WERI-Rb-1 (cell line): ENCODE data around the gene SMYD3.
"Not testable (repeated sequence)": the region's sequence is repeated elsewhere in the genome, so short reads cannot be mapped to it uniquely, and the experiment has no call there.

Experiments
- DNase-seq: peaks from one replicate; pipeline ENCODE4 v3.0.0-alpha.2; 2020
- H3K27ac ChIP-seq: fragments of 250-450 bp; sonication (Bioruptor Pico); 2 replicates; pipeline ENCODE4 v1.5.1; 2020; ENCODE audit warnings: mild to moderate bottlenecking, moderate library complexity
- H3K27me3 ChIP-seq: fragments of 250-450 bp; sonication (Bioruptor Pico); 2 replicates; pipeline ENCODE4 v1.5.1; 2021; ENCODE audit warnings: mild to moderate bottlenecking, low read depth, moderate library complexity; ENCODE audit not compliant: insufficient read depth, severe bottlenecking
- H3K36me3 ChIP-seq: fragments of 250-450 bp; sonication (Bioruptor Pico); 2 replicates; pipeline ENCODE4 v1.5.1; 2020; ENCODE audit warnings: mild to moderate bottlenecking, moderate library complexity
- H3K4me3 ChIP-seq: 2 replicates; pipeline ENCODE4 v1.5.1; 2011; ENCODE audit warnings: low read depth, mild to moderate bottlenecking, control low read depth, low read length
- H3K9me3 ChIP-seq: fragments of 250-450 bp; sonication (Bioruptor Pico); 2 replicates; pipeline ENCODE4 v1.5.1; 2021; ENCODE audit warnings: mild to moderate bottlenecking, moderate library complexity; ENCODE audit not compliant: severe bottlenecking
- TF ChIP-seq, protein P1 (sequence below): IDR thresholded peaks from 2 replicates; pipeline ENCODE4 v1.5.1; 2011; ENCODE audit warnings: low read depth, mild to moderate bottlenecking, control low read depth, inconsistent platforms, low read length

The SMYD3 gene

DNA sequence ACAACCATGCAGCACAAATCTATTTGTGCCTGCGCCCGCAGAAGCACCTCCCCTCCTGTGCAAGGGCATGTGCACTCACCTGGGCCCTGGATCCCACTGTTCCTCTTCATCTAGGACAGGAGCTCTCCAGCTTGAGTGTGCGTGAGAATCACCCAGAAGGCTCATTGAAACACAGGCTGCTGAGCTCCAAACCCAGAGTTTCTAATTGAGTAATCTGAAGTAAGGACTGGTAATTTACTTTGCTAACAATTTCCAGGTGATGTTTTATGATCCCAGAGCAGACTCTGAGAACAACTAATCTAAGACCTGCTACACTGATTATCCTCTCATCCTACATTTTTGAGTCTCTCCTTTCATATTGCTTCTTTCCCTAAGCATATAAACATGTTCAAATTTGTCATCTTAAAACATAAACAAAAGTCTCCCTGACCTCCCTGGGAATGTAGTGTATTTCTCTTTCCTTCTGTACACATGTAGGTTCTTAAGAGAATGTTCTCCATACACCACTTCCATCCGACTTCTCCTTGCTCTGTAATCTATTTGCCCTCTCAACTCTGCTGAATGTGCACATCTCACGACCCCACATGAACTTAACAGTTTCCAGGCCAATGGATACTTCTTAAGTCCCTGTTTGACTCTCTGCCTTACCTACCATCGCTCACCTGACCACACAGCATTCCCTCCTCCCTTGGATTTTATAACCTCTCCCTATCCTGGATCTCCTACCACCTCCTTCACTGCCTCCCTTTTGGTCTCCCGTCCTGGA, 522.5 kb downstream of the SMYD3 start:
- Histone ChIP-seq H3K27me3 (no peaks in the 10 kb centered on the region), H3K9me3 (no peaks in the 10 kb centered on the region), H3K4me3 (no peak overlapping the region), H3K36me3 (no peaks in the 10 kb centered on the region), H3K27ac (no peak overlapping the region)
- TF ChIP-seq, protein P1, sequence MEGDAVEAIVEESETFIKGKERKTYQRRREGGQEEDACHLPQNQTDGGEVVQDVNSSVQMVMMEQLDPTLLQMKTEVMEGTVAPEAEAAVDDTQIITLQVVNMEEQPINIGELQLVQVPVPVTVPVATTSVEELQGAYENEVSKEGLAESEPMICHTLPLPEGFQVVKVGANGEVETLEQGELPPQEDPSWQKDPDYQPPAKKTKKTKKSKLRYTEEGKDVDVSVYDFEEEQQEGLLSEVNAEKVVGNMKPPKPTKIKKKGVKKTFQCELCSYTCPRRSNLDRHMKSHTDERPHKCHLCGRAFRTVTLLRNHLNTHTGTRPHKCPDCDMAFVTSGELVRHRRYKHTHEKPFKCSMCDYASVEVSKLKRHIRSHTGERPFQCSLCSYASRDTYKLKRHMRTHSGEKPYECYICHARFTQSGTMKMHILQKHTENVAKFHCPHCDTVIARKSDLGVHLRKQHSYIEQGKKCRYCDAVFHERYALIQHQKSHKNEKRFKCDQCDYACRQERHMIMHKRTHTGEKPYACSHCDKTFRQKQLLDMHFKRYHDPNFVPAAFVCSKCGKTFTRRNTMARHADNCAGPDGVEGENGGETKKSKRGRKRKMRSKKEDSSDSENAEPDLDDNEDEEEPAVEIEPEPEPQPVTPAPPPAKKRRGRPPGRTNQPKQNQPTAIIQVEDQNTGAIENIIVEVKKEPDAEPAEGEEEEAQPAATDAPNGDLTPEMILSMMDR: no peak
- no peak for DNase-seq

DNA sequence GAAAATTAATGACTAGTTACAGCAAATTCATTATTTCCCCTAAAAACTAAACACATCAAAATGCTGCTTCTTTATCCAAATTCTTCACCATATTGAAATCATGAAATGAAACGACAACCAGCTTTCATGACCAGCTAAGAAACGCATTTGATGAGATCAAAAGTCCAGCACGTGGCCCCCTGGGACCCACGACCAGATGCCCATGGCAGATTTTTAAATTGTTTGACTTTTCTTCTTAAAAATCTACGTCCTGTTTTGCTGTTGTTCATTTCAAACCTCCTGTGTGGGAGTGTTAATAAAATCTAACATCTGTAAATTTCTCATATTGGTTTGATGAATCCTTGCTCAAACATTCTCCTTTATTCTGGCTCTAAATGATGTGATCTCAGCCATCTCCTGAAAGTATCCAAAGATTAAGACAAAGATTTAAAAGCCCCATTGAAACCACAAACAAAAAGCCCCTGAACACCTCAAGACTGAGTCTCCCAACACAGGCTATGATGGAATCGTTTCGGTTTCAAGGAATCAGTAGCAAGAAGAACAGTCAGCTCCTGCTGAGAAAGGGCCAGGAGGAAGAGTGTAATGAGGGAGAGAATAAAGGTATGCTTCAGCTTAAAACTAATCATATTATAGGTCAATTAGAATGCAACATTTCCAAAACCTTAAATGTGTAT, 523.6 kb downstream of the SMYD3 start:
- Histone ChIP-seq H3K27me3 (no peaks in the 10 kb centered on the region), H3K4me3 (no peak overlapping the region), H3K9me3 (no peaks in the 10 kb centered on the region), H3K27ac (no peak overlapping the region), H3K36me3 (no peaks in the 10 kb centered on the region)
- TF ChIP-seq, protein P1: no peak
- no peak for DNase-seq

DNA sequence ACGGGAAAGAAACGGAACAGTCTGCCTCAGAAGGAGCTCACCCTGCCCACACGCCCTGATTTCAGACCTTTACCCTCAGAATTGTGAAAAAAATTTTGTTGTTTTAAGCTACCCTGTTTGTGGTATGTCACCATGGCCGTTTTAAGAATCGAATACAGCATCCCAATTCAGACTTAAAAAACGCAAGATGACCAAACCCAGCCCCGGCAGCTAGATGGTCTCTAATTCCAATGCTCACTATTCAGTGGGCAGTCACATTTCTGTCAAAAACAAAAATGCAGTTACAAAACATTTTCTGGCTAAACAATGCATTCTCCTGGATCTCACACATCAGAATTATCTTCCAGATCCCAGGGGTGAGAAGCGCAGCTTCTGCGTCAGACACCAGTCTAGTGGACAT, 527.5 kb downstream of the SMYD3 start:
- Histone ChIP-seq H3K27me3 (no peaks in the 10 kb centered on the region), H3K4me3 (no peak overlapping the region), H3K27ac (no peak overlapping the region), H3K36me3 (no peaks in the 10 kb centered on the region), H3K9me3 (no peaks in the 10 kb centered on the region)
- TF ChIP-seq, protein P1: no peak
- DNase-seq: no peak

DNA sequence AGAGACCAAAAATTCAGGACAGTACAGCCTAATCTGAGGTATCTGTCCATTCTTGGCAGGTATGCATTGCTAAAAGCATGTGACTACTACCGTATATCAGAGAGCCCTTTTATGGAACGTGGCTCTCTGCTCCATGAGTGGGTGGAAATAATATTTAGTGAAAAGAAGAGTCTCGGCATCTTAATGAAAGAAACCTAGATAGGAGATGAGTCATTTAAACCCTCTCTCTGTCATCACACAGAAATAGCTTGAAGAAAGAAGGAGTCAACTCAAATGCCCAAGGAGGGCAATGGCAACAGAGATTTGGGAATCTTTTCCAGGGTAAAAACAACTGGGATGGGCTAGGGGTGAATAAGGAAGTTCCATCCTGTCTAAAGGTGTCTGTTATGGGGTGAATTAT, 528.2 kb downstream of the SMYD3 start:
- Histone ChIP-seq H3K27me3 (no peaks in the 10 kb centered on the region), H3K9me3 (no peaks in the 10 kb centered on the region), H3K36me3 (no peaks in the 10 kb centered on the region), H3K4me3 (no peak overlapping the region), H3K27ac (no peak overlapping the region)
- no peak for DNase-seq
- TF ChIP-seq, protein P1: no peak

DNA sequence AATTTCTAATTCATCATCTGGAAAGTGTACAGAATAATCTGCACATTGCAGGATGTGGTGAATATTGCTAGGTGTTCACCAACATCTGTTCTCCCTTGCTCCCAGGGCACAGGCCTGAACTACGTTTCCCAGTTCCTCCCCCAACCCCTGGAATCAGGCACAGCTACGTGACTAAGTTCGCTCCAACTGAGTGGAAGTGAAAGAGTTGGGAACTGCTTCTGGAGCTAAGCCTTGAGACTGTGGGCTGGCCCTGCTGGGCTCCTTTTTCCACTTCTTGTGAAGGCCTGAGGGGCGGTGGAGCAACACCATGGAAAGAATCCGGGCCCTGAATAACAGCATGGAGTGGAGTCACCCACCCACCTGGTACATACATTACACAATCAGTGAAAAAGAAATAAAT, 534.6 kb downstream of the SMYD3 start:
- H3K27me3 ChIP-seq: no peaks in the 10 kb centered on the region
- no peaks in the 10 kb centered on the region for H3K9me3 ChIP-seq
- no peak overlapping the region for H3K4me3 ChIP-seq
- TF ChIP-seq, protein P1: no peak
- H3K36me3 ChIP-seq: no peaks in the 10 kb centered on the region
- H3K27ac ChIP-seq: no peak overlapping the region
- no peak for DNase-seq

DNA sequence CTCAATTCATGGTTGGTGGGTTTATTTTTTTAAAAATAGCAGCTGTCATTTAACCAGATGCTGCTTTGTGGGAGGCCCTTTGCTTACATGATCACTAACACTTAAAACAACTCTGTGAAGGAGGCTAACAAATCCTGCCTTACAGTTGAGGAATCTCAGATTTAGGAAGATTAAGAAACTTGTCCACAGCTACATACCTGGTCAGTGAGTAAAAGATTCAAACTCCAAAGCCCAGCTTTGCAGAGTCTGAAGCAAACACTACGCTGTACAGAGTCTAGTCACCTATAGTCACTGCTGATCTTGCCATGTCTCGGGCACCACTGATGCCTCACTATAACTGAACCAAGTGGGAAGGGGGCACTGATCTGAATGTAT, 535.4 kb downstream of the SMYD3 start:
- TF ChIP-seq, protein P1: no peak
- Histone ChIP-seq H3K27me3 (no peaks in the 10 kb centered on the region), H3K4me3 (no peak overlapping the region), H3K27ac (no peak overlapping the region), H3K36me3 (no peaks in the 10 kb centered on the region), H3K9me3 (no peaks in the 10 kb centered on the region)
- DNase-seq: no peak

DNA sequence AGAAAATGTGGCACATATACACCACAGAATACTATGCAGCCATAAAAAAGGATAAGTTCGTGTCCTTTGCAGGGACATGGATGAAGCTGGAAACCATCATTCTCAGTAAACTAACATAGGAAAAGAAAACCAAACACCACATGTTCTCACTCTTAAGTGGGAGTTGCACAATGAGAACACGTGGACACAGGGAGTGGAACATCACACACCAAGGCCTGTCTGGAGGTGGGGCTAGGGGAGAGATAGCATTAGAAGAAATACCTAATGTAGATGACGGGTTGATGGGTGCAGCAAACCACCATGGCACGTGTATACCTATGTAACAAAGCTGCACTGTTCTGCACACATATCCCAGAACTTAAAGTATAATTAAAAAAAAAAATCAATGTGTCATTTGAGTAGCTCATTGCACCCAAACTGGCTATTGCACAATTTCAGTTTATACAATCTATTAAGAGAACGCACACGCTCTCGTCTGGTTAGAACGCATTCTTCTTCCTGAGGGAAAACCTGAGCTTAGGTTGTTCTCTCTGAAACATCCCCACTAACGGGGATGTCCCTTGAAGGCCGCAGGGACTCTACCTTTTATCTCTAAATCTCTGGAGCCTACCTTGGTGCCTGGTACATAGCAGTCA, 535.9 kb downstream of the SMYD3 start:
- not testable (repeated sequence) for H3K27me3 ChIP-seq, H3K27ac ChIP-seq, H3K36me3 ChIP-seq, H3K9me3 ChIP-seq, H3K4me3 ChIP-seq, DNase-seq
